ENCODE measurements around the gene ARHGAP26.
"Not testable (repeated sequence)": the region's sequence is repeated elsewhere in the genome, so short reads cannot be mapped to it uniquely, and the experiment has no call there.

The ARHGAP26 gene

GRCh38 chr5:143199843-143200242 lies 429.7 kb downstream of the ARHGAP26 start:
- DNase-seq (ENCODE audit: low read depth), result no peak
- H3K4me3 ChIP-seq (ENCODE audit: low read depth, low read length), result no peak overlapping the region
- TF ChIP-seq CTCF (IDR thresholded peaks at IDR 0.05; ENCODE audit: control insufficient read depth, extremely low read depth, insufficient read depth), result no peak

- DNase-seq (ENCODE audit: low read depth), result no peak
- no peak for TF ChIP-seq CTCF (IDR thresholded peaks at IDR 0.05; ENCODE audit: control insufficient read depth, extremely low read depth, insufficient read depth)
- H3K4me3 ChIP-seq (ENCODE audit: low read depth, low read length), result no peak overlapping the region
These were observed 430.7 kb downstream of the ARHGAP26 start for GRCh38 chr5:143200781-143201398.

GRCh38 chr5:143201589-143201988 lies 431.4 kb downstream of the ARHGAP26 start:
- no peak for TF ChIP-seq CTCF (IDR thresholded peaks at IDR 0.05; ENCODE audit: control insufficient read depth, extremely low read depth, insufficient read depth)
- no peak for DNase-seq (ENCODE audit: low read depth)
- no peak overlapping the region for H3K4me3 ChIP-seq (ENCODE audit: low read depth, low read length)

GRCh38 chr5:143203301-143203956 lies 433.3 kb downstream of the ARHGAP26 start:
- H3K4me3 ChIP-seq (ENCODE audit: low read depth, low read length); DNase-seq (ENCODE audit: low read depth): not testable (repeated sequence)

- DNase-seq (ENCODE audit: low read depth), result no peak
- no peak overlapping the region for H3K4me3 ChIP-seq (ENCODE audit: low read depth, low read length)
- TF ChIP-seq CTCF (IDR thresholded peaks at IDR 0.05; ENCODE audit: control insufficient read depth, extremely low read depth, insufficient read depth), result no peak
These were observed 434.5 kb downstream of the ARHGAP26 start for GRCh38 chr5:143204474-143205246.

GRCh38 chr5:143205386-143205785 lies 435.2 kb downstream of the ARHGAP26 start:
- DNase-seq (ENCODE audit: low read depth), result no peak
- TF ChIP-seq CTCF (IDR thresholded peaks at IDR 0.05; ENCODE audit: control insufficient read depth, extremely low read depth, insufficient read depth), result no peak
- no peak overlapping the region for H3K4me3 ChIP-seq (ENCODE audit: low read depth, low read length)

- no peak for DNase-seq (ENCODE audit: low read depth)
- no peak for TF ChIP-seq CTCF (IDR thresholded peaks at IDR 0.05; ENCODE audit: control insufficient read depth, extremely low read depth, insufficient read depth)
- no peak overlapping the region for H3K4me3 ChIP-seq (ENCODE audit: low read depth, low read length)
These were observed 435.7 kb downstream of the ARHGAP26 start for GRCh38 chr5:143205883-143206195.

Measured in LNCaP clone FGC (cell line).